HepG2 (cell line): Measurements from ENCODE around the gene CSTF1. TPM values are rescaled to one million over a fixed set of nuclear protein-coding genes. Genes with fewer than 3 reads are reported as not detected.

ENCODE experiments used
- EHMT2 ChIP-seq: fragments of 200-600 bp; sonication (generic); IDR thresholded peaks from 2 replicates; pipeline ENCODE4 v1.7.0; 2017; ENCODE audit warnings: antibody characterized with exemption, low read depth, low read length, borderline replicate concordance
- HOXA5 ChIP-seq: sonication (generic); formaldehyde crosslinking; IDR thresholded peaks from 2 replicates; pipeline ENCODE4 v1.4.0; 2020; ENCODE audit warnings: missing genetic modification reagents
- NCOR1 ChIP-seq: fragments of 200-600 bp; sonication (generic); IDR thresholded peaks from 2 replicates; pipeline ENCODE4 v1.7.0; 2017; ENCODE audit warnings: antibody characterized with exemption, low read length, borderline replicate concordance
- POGZ ChIP-seq: sonication (generic); formaldehyde crosslinking; IDR thresholded peaks from 2 replicates; pipeline ENCODE4 v1.4.0; 2020; ENCODE audit warnings: mild to moderate bottlenecking, missing genetic modification reagents
- SMYD3 ChIP-seq: sonication (generic); formaldehyde crosslinking; IDR thresholded peaks from 2 replicates; pipeline ENCODE4 v1.8.1; 2023; ENCODE audit warnings: mild to moderate bottlenecking, missing genetic modification reagents
- THAP11 ChIP-seq: IDR thresholded peaks from 2 replicates; pipeline ENCODE4 v1.6.1; 2016; ENCODE audit warnings: missing biosample characterization, missing genetic modification reagents
- polyA plus RNA-seq, 8 experiments: library from polyadenylated mRNA; depleted of rRNA in 3 of 8; stranded (reverse) in 7 of 8; unstranded in 1 of 8; fragments of >200 nt; fragmentation: Illumina TruSeq in 4 of 8; extraction: Trizol in 4 of 8; gene quantifications; 2 replicates each; pipeline versions ENCODE4 v1.2.1 to v1.2.3, GENCODE V29; 2011 to 2016; ENCODE audit warnings: low read depth in 4 of 8, missing spikeins in 1 of 8, mixed read lengths in 1 of 8; ENCODE audit not compliant: insufficient read depth in 1 of 8
- total RNA-seq, 5 experiments: library from RNA; depleted of rRNA; stranded (reverse); fragments of >200 nt; fragmentation: Illumina TruSeq; extraction: Trizol; gene quantifications; 2 replicates each; pipeline ENCODE4 v1.2.3, GENCODE V29; 2016; ENCODE audit warnings: low read depth in 1 of 5
- TF ChIP-seq, protein P1 (sequence below): sonication (generic); formaldehyde crosslinking; conservative IDR thresholded peaks from 2 replicates; pipeline ENCODE4 v1.4.0; 2020; ENCODE audit warnings: mild to moderate bottlenecking, missing genetic modification reagents, moderate library complexity
- TF ChIP-seq, protein P2 (sequence below): sonication (generic); formaldehyde crosslinking; IDR thresholded peaks from 2 replicates; pipeline ENCODE4 v1.4.0; 2020; ENCODE audit warnings: missing genetic modification reagents, borderline replicate concordance
- TF ChIP-seq, protein P3 (sequence below): sonication (generic); formaldehyde crosslinking; IDR thresholded peaks from 2 replicates; pipeline ENCODE4 v1.4.0; 2020; ENCODE audit warnings: mild to moderate bottlenecking, missing genetic modification reagents
- TF ChIP-seq, protein P4 (sequence below): sonication (generic); formaldehyde crosslinking; IDR thresholded peaks from 2 replicates; pipeline ENCODE4 v1.4.0; 2020; ENCODE audit warnings: missing genetic modification reagents, mild to moderate bottlenecking, borderline replicate concordance

The CSTF1 gene
- total and polyA plus RNA-seq, 2 of the 13 experiments (the other 11 are each of a cell fraction or from before 2014, with no cell fraction given) = 70.9 to 100 TPM

DNA sequence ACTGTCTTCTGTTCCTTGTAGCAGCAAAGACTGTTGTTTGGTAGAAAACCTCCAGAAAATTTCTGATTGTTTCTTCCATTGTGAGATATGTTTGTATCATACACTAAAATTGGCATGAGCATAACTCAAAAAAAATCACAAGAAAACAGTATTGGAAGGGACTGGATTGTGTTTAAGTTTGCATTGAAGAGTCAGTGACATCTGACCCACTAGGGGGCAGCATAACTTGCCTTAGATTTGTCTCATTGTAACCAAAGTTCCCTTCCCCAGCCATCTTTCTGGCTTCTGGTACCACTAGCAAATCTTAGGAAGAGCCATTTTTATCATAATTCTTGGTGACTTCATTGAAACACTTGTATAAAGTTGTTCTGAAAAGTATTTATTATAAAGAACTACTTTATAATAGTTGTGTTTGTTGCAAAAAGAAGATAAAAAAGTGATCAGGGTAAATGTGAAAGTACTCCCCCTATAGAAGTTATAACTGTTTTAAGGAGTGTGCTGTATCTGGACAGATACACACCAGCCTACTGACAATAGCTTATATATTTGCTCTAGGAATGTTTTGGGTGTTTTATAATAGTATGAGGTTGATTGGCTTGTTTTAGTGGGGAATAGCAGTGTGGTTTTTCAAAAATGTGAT, 7.7 kb downstream of the CSTF1 start (continued):
- TF ChIP-seq, protein P1, sequence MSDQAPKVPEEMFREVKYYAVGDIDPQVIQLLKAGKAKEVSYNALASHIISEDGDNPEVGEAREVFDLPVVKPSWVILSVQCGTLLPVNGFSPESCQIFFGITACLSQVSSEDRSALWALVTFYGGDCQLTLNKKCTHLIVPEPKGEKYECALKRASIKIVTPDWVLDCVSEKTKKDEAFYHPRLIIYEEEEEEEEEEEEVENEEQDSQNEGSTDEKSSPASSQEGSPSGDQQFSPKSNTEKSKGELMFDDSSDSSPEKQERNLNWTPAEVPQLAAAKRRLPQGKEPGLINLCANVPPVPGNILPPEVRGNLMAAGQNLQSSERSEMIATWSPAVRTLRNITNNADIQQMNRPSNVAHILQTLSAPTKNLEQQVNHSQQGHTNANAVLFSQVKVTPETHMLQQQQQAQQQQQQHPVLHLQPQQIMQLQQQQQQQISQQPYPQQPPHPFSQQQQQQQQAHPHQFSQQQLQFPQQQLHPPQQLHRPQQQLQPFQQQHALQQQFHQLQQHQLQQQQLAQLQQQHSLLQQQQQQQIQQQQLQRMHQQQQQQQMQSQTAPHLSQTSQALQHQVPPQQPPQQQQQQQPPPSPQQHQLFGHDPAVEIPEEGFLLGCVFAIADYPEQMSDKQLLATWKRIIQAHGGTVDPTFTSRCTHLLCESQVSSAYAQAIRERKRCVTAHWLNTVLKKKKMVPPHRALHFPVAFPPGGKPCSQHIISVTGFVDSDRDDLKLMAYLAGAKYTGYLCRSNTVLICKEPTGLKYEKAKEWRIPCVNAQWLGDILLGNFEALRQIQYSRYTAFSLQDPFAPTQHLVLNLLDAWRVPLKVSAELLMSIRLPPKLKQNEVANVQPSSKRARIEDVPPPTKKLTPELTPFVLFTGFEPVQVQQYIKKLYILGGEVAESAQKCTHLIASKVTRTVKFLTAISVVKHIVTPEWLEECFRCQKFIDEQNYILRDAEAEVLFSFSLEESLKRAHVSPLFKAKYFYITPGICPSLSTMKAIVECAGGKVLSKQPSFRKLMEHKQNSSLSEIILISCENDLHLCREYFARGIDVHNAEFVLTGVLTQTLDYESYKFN (CRISPR knock-in tag) = no peak
- TF ChIP-seq, protein P2, sequence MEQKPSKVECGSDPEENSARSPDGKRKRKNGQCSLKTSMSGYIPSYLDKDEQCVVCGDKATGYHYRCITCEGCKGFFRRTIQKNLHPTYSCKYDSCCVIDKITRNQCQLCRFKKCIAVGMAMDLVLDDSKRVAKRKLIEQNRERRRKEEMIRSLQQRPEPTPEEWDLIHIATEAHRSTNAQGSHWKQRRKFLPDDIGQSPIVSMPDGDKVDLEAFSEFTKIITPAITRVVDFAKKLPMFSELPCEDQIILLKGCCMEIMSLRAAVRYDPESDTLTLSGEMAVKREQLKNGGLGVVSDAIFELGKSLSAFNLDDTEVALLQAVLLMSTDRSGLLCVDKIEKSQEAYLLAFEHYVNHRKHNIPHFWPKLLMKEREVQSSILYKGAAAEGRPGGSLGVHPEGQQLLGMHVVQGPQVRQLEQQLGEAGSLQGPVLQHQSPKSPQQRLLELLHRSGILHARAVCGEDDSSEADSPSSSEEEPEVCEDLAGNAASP = no peak
- TF ChIP-seq NCOR1 (no peak), EHMT2 (no peak), SMYD3 (CRISPR knock-in tag) (0 out of 2 replicates have a peak, but pooled peaks have one; percentile 36), POGZ (CRISPR knock-in tag) (0 out of 2 replicates have a peak, but pooled peaks have one; percentile 12), HOXA5 (CRISPR knock-in tag) (no peak), THAP11 (peak; percentile 39; the same call in 1 of the 2 replicates)
- TF ChIP-seq, protein P3, sequence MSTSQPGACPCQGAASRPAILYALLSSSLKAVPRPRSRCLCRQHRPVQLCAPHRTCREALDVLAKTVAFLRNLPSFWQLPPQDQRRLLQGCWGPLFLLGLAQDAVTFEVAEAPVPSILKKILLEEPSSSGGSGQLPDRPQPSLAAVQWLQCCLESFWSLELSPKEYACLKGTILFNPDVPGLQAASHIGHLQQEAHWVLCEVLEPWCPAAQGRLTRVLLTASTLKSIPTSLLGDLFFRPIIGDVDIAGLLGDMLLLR = no peak
- TF ChIP-seq, protein P4, sequence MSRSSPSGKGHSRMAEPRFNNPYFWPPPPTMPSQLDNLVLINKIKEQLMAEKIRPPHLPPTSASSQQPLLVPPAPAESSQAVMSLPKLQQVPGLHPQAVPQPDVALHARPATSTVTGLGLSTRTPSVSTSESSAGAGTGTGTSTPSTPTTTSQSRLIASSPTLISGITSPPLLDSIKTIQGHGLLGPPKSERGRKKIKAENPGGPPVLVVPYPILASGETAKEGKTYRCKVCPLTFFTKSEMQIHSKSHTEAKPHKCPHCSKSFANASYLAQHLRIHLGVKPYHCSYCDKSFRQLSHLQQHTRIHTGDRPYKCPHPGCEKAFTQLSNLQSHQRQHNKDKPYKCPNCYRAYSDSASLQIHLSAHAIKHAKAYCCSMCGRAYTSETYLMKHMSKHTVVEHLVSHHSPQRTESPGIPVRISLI = no peak
